Activated CD4-positive, alpha-beta T cell treated with anti-CD3 and anti-CD28 coated beads for 48 hours (primary cell): ENCODE results near the gene SLC12A8.

Experiments used
- DNase-seq: peaks from one replicate; pipeline ENCODE4 v3.0.0-alpha.2; 2020

Gene SLC12A8

GRCh38 chr3:125050488-125051090 is 162.0 kb downstream of the SLC12A8 start:
- no peak for DNase-seq

GRCh38 chr3:125048282-125048681 is 164.3 kb downstream of the SLC12A8 start:
- no peak for DNase-seq

- DNase-seq: no peak
These were observed 166.6 kb downstream of the SLC12A8 start for GRCh38 chr3:125045965-125046364.

- no peak for DNase-seq
These were observed 167.4 kb downstream of the SLC12A8 start for GRCh38 chr3:125045194-125045593.

GRCh38 chr3:125043599-125044151 is 168.9 kb downstream of the SLC12A8 start:
- no peak for DNase-seq

GRCh38 chr3:125042725-125043406 is 169.7 kb downstream of the SLC12A8 start:
- DNase-seq: no peak

- DNase-seq: no peak
These were observed 173.1 kb downstream of the SLC12A8 start for GRCh38 chr3:125039131-125040100.

GRCh38 chr3:125037498-125038150 is 174.9 kb downstream of the SLC12A8 start:
- DNase-seq: no peak

GRCh38 chr3:125035217-125035616 is 177.3 kb downstream of the SLC12A8 start:
- no peak for DNase-seq

GRCh38 chr3:125033616-125034015 is 178.9 kb downstream of the SLC12A8 start:
- DNase-seq: no peak

- no peak for DNase-seq
These were observed 179.4 kb downstream of the SLC12A8 start for GRCh38 chr3:125033135-125033534.

- no peak for DNase-seq
These were observed 179.9 kb downstream of the SLC12A8 start for GRCh38 chr3:125032683-125033082.
